ENCODE data around the gene BOLA3.

DNA sequence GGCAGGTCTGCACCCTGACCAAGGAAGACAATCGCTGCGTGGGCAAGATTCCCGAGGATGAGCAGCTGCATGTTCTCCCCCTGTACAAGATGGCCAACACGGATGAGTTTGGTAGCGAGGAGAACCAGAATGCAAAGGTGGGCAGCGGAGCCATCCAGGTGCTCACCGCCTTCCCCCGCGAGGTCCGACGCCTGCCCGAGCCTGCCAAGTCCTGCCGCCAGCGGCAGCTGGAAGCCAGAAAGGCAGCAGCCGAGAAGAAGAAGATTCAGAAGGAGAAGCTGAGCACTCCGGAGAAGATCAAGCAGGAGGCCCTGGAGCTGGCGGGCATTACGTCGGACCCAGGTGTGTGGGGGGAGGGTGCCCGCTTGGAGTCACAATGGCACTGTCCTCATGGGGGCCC, 48.4 kb downstream of the BOLA3 start:
- TF ChIP-seq, protein P1, sequence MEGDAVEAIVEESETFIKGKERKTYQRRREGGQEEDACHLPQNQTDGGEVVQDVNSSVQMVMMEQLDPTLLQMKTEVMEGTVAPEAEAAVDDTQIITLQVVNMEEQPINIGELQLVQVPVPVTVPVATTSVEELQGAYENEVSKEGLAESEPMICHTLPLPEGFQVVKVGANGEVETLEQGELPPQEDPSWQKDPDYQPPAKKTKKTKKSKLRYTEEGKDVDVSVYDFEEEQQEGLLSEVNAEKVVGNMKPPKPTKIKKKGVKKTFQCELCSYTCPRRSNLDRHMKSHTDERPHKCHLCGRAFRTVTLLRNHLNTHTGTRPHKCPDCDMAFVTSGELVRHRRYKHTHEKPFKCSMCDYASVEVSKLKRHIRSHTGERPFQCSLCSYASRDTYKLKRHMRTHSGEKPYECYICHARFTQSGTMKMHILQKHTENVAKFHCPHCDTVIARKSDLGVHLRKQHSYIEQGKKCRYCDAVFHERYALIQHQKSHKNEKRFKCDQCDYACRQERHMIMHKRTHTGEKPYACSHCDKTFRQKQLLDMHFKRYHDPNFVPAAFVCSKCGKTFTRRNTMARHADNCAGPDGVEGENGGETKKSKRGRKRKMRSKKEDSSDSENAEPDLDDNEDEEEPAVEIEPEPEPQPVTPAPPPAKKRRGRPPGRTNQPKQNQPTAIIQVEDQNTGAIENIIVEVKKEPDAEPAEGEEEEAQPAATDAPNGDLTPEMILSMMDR (IDR thresholded peaks at IDR 0.05), result no peak
- TF ChIP-seq POLR2A (IDR thresholded peaks at IDR 0.05), result no peak

Measured in thyroid gland (tissue), 4 donors.